ENCODE results near the gene KLHL1. TPM values are rescaled to one million over a fixed set of nuclear protein-coding genes. Genes with fewer than 3 reads are reported as not detected.

The KLHL1 gene
- polyA plus RNA-seq, 1 of the 3 experiments (the other 2 are of a cell fraction), result not detected

- no peaks in the 10 kb centered on the region for H3K9me2 ChIP-seq
- H3K9me3 ChIP-seq, result no peaks in the 10 kb centered on the region
- H3F3A ChIP-seq (replicated peaks; ENCODE audit: insufficient read depth), result no peaks in the 10 kb centered on the region
- no peaks in the 10 kb centered on the region for H3K27me3 ChIP-seq (ENCODE audit: insufficient read depth)
- H3K36me3 ChIP-seq (replicated peaks in 1 of 2; ENCODE audit: control insufficient read depth in 1 of 2, insufficient read depth in 2 of 2, low read length in 1 of 2), result no peaks in the 10 kb centered on the region
- H3K4me1 ChIP-seq (ENCODE audit: control insufficient read depth in 1 of 2, insufficient read depth in 2 of 2, low read depth in 1 of 2, low read length in 1 of 2), result no peaks in the 10 kb centered on the region
- ChIA-PET POLR2A (no interaction called here), CTCF (no interaction called here)
- H3K79me2 ChIP-seq (ENCODE audit: insufficient read depth), result no peaks in the 10 kb centered on the region
- no peak overlapping the region for H3K27ac ChIP-seq (ENCODE audit: low read depth in 2 of 2, low read length in 1 of 2)
- no peak overlapping the region for H2AFZ ChIP-seq (ENCODE audit: low read depth)
- no peak overlapping the region for H3K4me3 ChIP-seq (ENCODE audit: low read depth in 2 of 2, low read length in 1 of 2)
- 32% methylated on average over 4 of the region's 4 CpGs for WGBS (ENCODE audit: low lambda C conversion rate)
- no peak for DNase-seq
- no peak overlapping the region for H3K9ac ChIP-seq
- TF ChIP-seq MXI1 (IDR thresholded peaks at IDR 0.05; ENCODE audit: low read depth, low read length) (no peak), RFX5 (IDR thresholded peaks at IDR 0.05; ENCODE audit: low read length) (no peak), RCOR1 (IDR thresholded peaks at IDR 0.05; ENCODE audit: low read length) (no peak), RAD21 (IDR thresholded peaks at IDR 0.05; ENCODE audit: low read length) (no peak), FOXJ3 (CRISPR knock-in tag; IDR thresholded peaks at IDR 0.05) (no peak), NFIC (IDR thresholded peaks at IDR 0.05; ENCODE audit: borderline replicate concordance) (no peak), EP300 (IDR thresholded peaks at IDR 0.05; ENCODE audit: borderline replicate concordance in 1 of 2, low read depth in 1 of 2, low read length in 1 of 2) (no peak), YY1 (IDR thresholded peaks at IDR 0.05; ENCODE audit: low read depth) (no peak), CHD2 (IDR thresholded peaks at IDR 0.05; ENCODE audit: low read length, partially characterized antibody) (no peak), USF1 (IDR thresholded peaks at IDR 0.05; ENCODE audit: borderline replicate concordance, low read depth) (no peak)
- H4K20me1 ChIP-seq (ENCODE audit: insufficient read depth), result no peaks in the 10 kb centered on the region
- H3K4me2 ChIP-seq, result no peak overlapping the region
These were observed 80.7 kb downstream of the KLHL1 start for GRCh38 chr13:70027551-70027950.

GRCh38 chr13:70023516-70023915 lies 84.7 kb downstream of the KLHL1 start:
- Histone ChIP-seq H3K4me1 (ENCODE audit: control insufficient read depth in 1 of 2, insufficient read depth in 2 of 2, low read depth in 1 of 2, low read length in 1 of 2) (no peaks in the 10 kb centered on the region), H3K4me3 (ENCODE audit: low read depth in 2 of 2, low read length in 1 of 2) (no peak overlapping the region), H3K9ac (no peak overlapping the region), H3K9me3 (no peaks in the 10 kb centered on the region), H4K20me1 (ENCODE audit: insufficient read depth) (no peaks in the 10 kb centered on the region), H3K79me2 (ENCODE audit: insufficient read depth) (no peaks in the 10 kb centered on the region), H3K4me2 (no peak overlapping the region), H3K27me3 (ENCODE audit: insufficient read depth) (no peaks in the 10 kb centered on the region), H3K36me3 (replicated peaks in 1 of 2; ENCODE audit: control insufficient read depth in 1 of 2, insufficient read depth in 2 of 2, low read length in 1 of 2) (no peaks in the 10 kb centered on the region), H2AFZ (ENCODE audit: low read depth) (no peak overlapping the region), H3K9me2 (no peaks in the 10 kb centered on the region), H3F3A (replicated peaks; ENCODE audit: insufficient read depth) (no peaks in the 10 kb centered on the region), H3K27ac (ENCODE audit: low read depth in 2 of 2, low read length in 1 of 2) (no peak overlapping the region)
- POLR2A ChIA-PET, result no interaction called here
- no peak for DNase-seq
- CTCF ChIA-PET, result no interaction called here
- 57% methylated on average over 2 of the region's 2 CpGs for WGBS (ENCODE audit: low lambda C conversion rate)
- TF ChIP-seq POLR2AphosphoS5 (IDR thresholded peaks at IDR 0.05; ENCODE audit: low read depth, low read length), result no peak
- TF ChIP-seq MAX (IDR thresholded peaks at IDR 0.05; ENCODE audit: low read depth), result no peak

- ChIA-PET POLR2A (no interaction called here), CTCF (no interaction called here)
- Histone ChIP-seq H3K79me2 (ENCODE audit: insufficient read depth) (no peaks in the 10 kb centered on the region), H3K4me2 (no peak overlapping the region), H3K27ac (ENCODE audit: low read depth in 2 of 2, low read length in 1 of 2) (no peak overlapping the region), H3K9me3 (no peaks in the 10 kb centered on the region), H3K4me3 (ENCODE audit: low read depth in 2 of 2, low read length in 1 of 2) (no peak overlapping the region), H3K36me3 (replicated peaks in 1 of 2; ENCODE audit: control insufficient read depth in 1 of 2, insufficient read depth in 2 of 2, low read length in 1 of 2) (no peaks in the 10 kb centered on the region), H3K27me3 (ENCODE audit: insufficient read depth) (no peaks in the 10 kb centered on the region), H4K20me1 (ENCODE audit: insufficient read depth) (no peaks in the 10 kb centered on the region), H3K4me1 (ENCODE audit: control insufficient read depth in 1 of 2, insufficient read depth in 2 of 2, low read depth in 1 of 2, low read length in 1 of 2) (no peaks in the 10 kb centered on the region), H2AFZ (ENCODE audit: low read depth) (no peak overlapping the region), H3F3A (replicated peaks; ENCODE audit: insufficient read depth) (no peaks in the 10 kb centered on the region), H3K9me2 (no peaks in the 10 kb centered on the region), H3K9ac (no peak overlapping the region)
- WGBS (ENCODE audit: low lambda C conversion rate), result 34% methylated on average over 3 of the region's 3 CpGs
- DNase-seq, result no peak
- TF ChIP-seq RFX5 (IDR thresholded peaks at IDR 0.05; ENCODE audit: low read length) (no peak), EP300 (IDR thresholded peaks at IDR 0.05; ENCODE audit: borderline replicate concordance in 1 of 2, low read depth in 1 of 2, low read length in 1 of 2) (no peak), FOXJ3 (CRISPR knock-in tag; IDR thresholded peaks at IDR 0.05) (no peak), TCF12 (IDR thresholded peaks at IDR 0.05) (no peak), GATA2 (CRISPR knock-in tag; IDR thresholded peaks at IDR 0.05) (no peak)
These were observed 85.6 kb downstream of the KLHL1 start for GRCh38 chr13:70022646-70023045.
